CD14-positive monocyte (primary cell): Measurements from ENCODE around the gene DLD. TPM values are rescaled to one million over a fixed set of nuclear protein-coding genes. Genes with fewer than 3 reads are reported as not detected.

Experiments
- DNase-seq, 3 donors: peaks; one replicate each; pipeline ENCODE4 v3.0.0-alpha.2; 2011 to 2022
- H2AFZ ChIP-seq: 2 replicates; pipeline ENCODE4 v1.6.0; 2012; ENCODE audit warnings: mild to moderate bottlenecking, low read depth, low read length, inconsistent platforms; ENCODE audit not compliant: insufficient read depth, poor library complexity, severe bottlenecking
- H3K27ac ChIP-seq, 2 donors: 1 replicate in 1 of 2; 2 replicates in 1 of 2; pipeline ENCODE4 v1.5.1; 2012 to 2013; ENCODE audit warnings: low read length in 2 of 2, control low read depth in 1 of 2, inconsistent platforms in 1 of 2, low read depth in 1 of 2, mild to moderate bottlenecking in 1 of 2
- H3K27me3 ChIP-seq, 2 donors: one replicate each; pipeline versions ENCODE4 v1.6.0 to v1.6.1; 2011 to 2013; ENCODE audit warnings: low read length in 2 of 2; ENCODE audit not compliant: control insufficient read depth in 2 of 2, insufficient read depth in 2 of 2
- H3K36me3 ChIP-seq, 2 donors: replicated peaks in 1 of 2; 1 replicate in 1 of 2; 2 replicates in 1 of 2; pipeline versions ENCODE4 v1.5.1 to v1.6.1; 2012 to 2013; ENCODE audit warnings: low read length in 2 of 2, control low read depth in 1 of 2, inconsistent platforms in 1 of 2, mild to moderate bottlenecking in 1 of 2; ENCODE audit not compliant: insufficient read depth in 2 of 2, control insufficient read depth in 1 of 2
- H3K4me1 ChIP-seq, 2 donors: 1 replicate in 1 of 2; 2 replicates in 1 of 2; pipeline versions ENCODE4 v1.5.1 to v1.6.1; 2012 to 2013; ENCODE audit warnings: low read length in 2 of 2, control low read depth in 1 of 2, inconsistent platforms in 1 of 2, mild to moderate bottlenecking in 1 of 2, moderate library complexity in 1 of 2; ENCODE audit not compliant: insufficient read depth in 2 of 2, control insufficient read depth in 1 of 2
- H3K4me2 ChIP-seq: replicated peaks from 2 replicates; pipeline ENCODE3; 2012; ENCODE audit warnings: low read length, moderate library complexity, mild to moderate bottlenecking; ENCODE audit not compliant: poor library complexity, severe bottlenecking; ENCODE audit errors: extremely low read depth
- H3K4me3 ChIP-seq, 3 experiments: fragments of 200-600 bp in 1 of 3; sonication (generic) in 1 of 3; replicated peaks in 1 of 3; 1 replicate in 2 of 3; 2 replicates in 1 of 3; pipeline ENCODE4 v1.5.1; 2011 to 2013; ENCODE audit warnings: low read length in 3 of 3, mild to moderate bottlenecking in 3 of 3, control low read depth in 2 of 3, low read depth in 2 of 3, inconsistent platforms in 1 of 3, moderate library complexity in 1 of 3
- H3K79me2 ChIP-seq: 2 replicates; pipeline ENCODE4 v1.6.0; 2012; ENCODE audit warnings: mild to moderate bottlenecking, control low read depth, inconsistent platforms, low read length, moderate library complexity; ENCODE audit not compliant: insufficient read depth
- H3K9ac ChIP-seq: 2 replicates; pipeline ENCODE4 v1.6.0; 2017; ENCODE audit warnings: low read length, mild to moderate bottlenecking; ENCODE audit not compliant: insufficient read depth, poor library complexity, severe bottlenecking
- H3K9me3 ChIP-seq, 2 donors: replicated peaks in 1 of 2; 1 replicate in 1 of 2; 2 replicates in 1 of 2; pipeline versions ENCODE4 v1.5.1 to v1.6.1; 2012 to 2013; ENCODE audit warnings: low read length in 2 of 2, control low read depth in 1 of 2; ENCODE audit not compliant: control insufficient read depth in 1 of 2, insufficient read depth in 1 of 2
- H4K20me1 ChIP-seq: 2 replicates; pipeline ENCODE4 v1.6.0; 2012; ENCODE audit warnings: mild to moderate bottlenecking, low read length, control low read depth, moderate library complexity; ENCODE audit not compliant: insufficient read depth
- H3K27ac Mint-ChIP-seq, 7 donors: one replicate each; pipeline ENCODE4 v1.8.0; 2020; ENCODE audit warnings: mild to moderate bottlenecking in 7 of 7, mixed read lengths in 7 of 7, moderate library complexity in 6 of 7, inconsistent platforms in 2 of 7
- H3K27me3 Mint-ChIP-seq, 3 donors: one replicate each; pipeline ENCODE4 v1.8.0; 2021 to 2022; ENCODE audit warnings: low read depth in 3 of 3, mild to moderate bottlenecking in 3 of 3, mixed read lengths in 3 of 3, moderate library complexity in 3 of 3, inconsistent platforms in 1 of 3
- H3K36me3 Mint-ChIP-seq, 2 donors: one replicate each; pipeline ENCODE4 v1.8.0; 2020; ENCODE audit warnings: mixed read lengths in 2 of 2, inconsistent platforms in 1 of 2, mild to moderate bottlenecking in 1 of 2
- H3K4me1 Mint-ChIP-seq: one replicate; pipeline ENCODE4 v1.8.0; 2020; ENCODE audit warnings: mild to moderate bottlenecking, mixed read lengths
- H3K4me3 Mint-ChIP-seq, 2 donors: one replicate each; pipeline ENCODE4 v1.8.0; 2020; ENCODE audit warnings: mild to moderate bottlenecking in 2 of 2, mixed read lengths in 2 of 2, moderate library complexity in 1 of 2
- H3K9me3 Mint-ChIP-seq, 7 donors: one replicate each; pipeline ENCODE4 v1.8.0; 2020 to 2022; ENCODE audit warnings: mixed read lengths in 7 of 7, mild to moderate bottlenecking in 6 of 7, moderate library complexity in 6 of 7, inconsistent platforms in 2 of 7
- CTCF ChIP-seq: fragments of 200-600 bp; IDR thresholded peaks from one replicate; pipeline ENCODE4 v1.8.0; 2022; ENCODE audit warnings: antibody characterized with exemption, mild to moderate bottlenecking
- WGBS: methylation state at CpG from one replicate; pipeline ENCODE4 v1.1.5; 2013; ENCODE audit warnings: missing lambda C conversion rate; ENCODE audit not compliant: insufficient coverage; 5-methylcytosine and 5-hydroxymethylcytosine counted together
- intact Hi-C, 2 donors: fragments of 100-400 bp; cut with micrococcal nuclease; formaldehyde crosslinking; loops; one replicate each; pipeline versions ENCODE4 v1.15.0 to v1.15.1; 2023
- polyA plus RNA-seq, 3 donors: library from polyadenylated mRNA; depleted of rRNA in 1 of 3; unstranded in 2 of 3; stranded (reverse) in 1 of 3; fragments of 300-500 nt in 2 of 3; fragments of >200 nt in 1 of 3; fragmentation: Illumina TruSeq in 2 of 3; gene quantifications; 1 replicate in 2 of 3; 2 replicates in 1 of 3; pipeline ENCODE4 v1.2.3, GENCODE V29; 2012 to 2021

DLD gene
- polyA plus RNA-seq, 3 donors, result 54.5 to 73.6 (median 70.1) TPM

- Mint-ChIP-seq H3K9me3 (peaks cover 0 to 2% (median 0%) of the 10 kb centered on the region in 7 donors), H3K36me3 (peaks cover 73 to 85% of the 10 kb centered on the region in 2 donors)
- intact Hi-C loops, result no loop called here
These were observed 31.9 kb downstream of the DLD start for GRCh38 chr7:107922886-107923285.

GRCh38 chr7:107924841-107925504 is 34.0 kb downstream of the DLD start:
- DNase-seq, result no peak
- H2AFZ ChIP-seq, result no peak overlapping the region
- no peak overlapping the region for H3K4me3 Mint-ChIP-seq
- peaks cover 43 to 83% of the 10 kb centered on the region in 2 donors for H3K36me3 ChIP-seq
- no peaks in the 10 kb centered on the region for H3K79me2 ChIP-seq
- H3K36me3 Mint-ChIP-seq, result peaks cover 60 to 79% of the 10 kb centered on the region in 2 donors
- H3K9me3 ChIP-seq, result no peaks in the 10 kb centered on the region
- WGBS, result 25% methylated on average over 4 of the region's 5 CpGs
- H3K27ac Mint-ChIP-seq, result peak overlapping the region in 3 of 7 donors; percentile 51 to 62 (median 53)
- TF ChIP-seq CTCF, result no peak
- H3K9me3 Mint-ChIP-seq, result peaks cover 0 to 2% (median 0%) of the 10 kb centered on the region in 7 donors
- no peaks in the 10 kb centered on the region for H3K27me3 Mint-ChIP-seq
- peaks cover 11% of the 10 kb centered on the region for H4K20me1 ChIP-seq
- intact Hi-C loops, result no loop called here
- peaks cover 14% of the 10 kb centered on the region in 2 donors for H3K4me1 ChIP-seq
- no peak overlapping the region for H3K4me3 ChIP-seq
- H3K27ac ChIP-seq, result peak overlapping the region in 1 of 2 donors; percentile 50
- H3K27me3 ChIP-seq, result no peaks in the 10 kb centered on the region
- no peak overlapping the region for H3K4me2 ChIP-seq
- H3K4me1 Mint-ChIP-seq, result peaks cover 28% of the 10 kb centered on the region
- H3K9ac ChIP-seq, result no peak overlapping the region

More at GRCh38 chr7:107922886-107923285, 31.9 kb downstream of the DLD start:
- Histone ChIP-seq H3K9me3 (no peaks in the 10 kb centered on the region), H3K4me2 (no peak overlapping the region), H4K20me1 (peaks cover 11% of the 10 kb centered on the region), H3K4me1 (peaks cover 14% of the 10 kb centered on the region in 2 donors), H3K9ac (no peak overlapping the region), H3K79me2 (no peaks in the 10 kb centered on the region), H3K27ac (peak overlapping the region in 1 of 2 donors; percentile 15), H2AFZ (no peak overlapping the region), H3K36me3 (peaks cover 64 to 88% of the 10 kb centered on the region in 2 donors), H3K27me3 (no peaks in the 10 kb centered on the region), H3K4me3 (no peak overlapping the region)
- peaks cover 28% of the 10 kb centered on the region for H3K4me1 Mint-ChIP-seq
- no peak overlapping the region for H3K27ac Mint-ChIP-seq
- no peaks in the 10 kb centered on the region for H3K27me3 Mint-ChIP-seq
- WGBS, result no CpG with 5 or more reads among the region's 1 CpG
- no peak for TF ChIP-seq CTCF
- DNase-seq, result no peak
- no peak overlapping the region for H3K4me3 Mint-ChIP-seq
